ENCODE measurements around the gene OTUD1.

DNA sequence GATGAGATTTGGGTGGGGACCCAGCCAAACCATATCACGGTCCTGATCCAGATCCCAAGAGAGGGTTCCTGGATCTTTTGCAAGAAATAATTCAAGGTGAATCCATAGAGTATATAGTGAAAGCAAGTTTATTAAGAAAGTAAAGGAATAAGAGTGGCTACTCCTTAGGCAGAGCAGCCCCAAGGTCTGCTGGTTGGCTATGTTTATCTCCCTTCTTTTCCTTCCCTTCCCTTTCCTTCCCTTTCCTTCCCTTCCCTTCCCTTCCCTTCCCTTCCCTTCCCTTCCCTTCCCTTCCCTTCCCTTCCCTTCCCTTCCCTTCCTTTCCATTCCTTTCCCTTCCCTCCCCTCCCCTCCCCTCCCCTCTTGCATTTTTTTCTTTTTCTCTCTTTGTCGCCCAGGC is 35.2 kb downstream of the OTUD1 start:
- TF ChIP-seq, protein P1, sequence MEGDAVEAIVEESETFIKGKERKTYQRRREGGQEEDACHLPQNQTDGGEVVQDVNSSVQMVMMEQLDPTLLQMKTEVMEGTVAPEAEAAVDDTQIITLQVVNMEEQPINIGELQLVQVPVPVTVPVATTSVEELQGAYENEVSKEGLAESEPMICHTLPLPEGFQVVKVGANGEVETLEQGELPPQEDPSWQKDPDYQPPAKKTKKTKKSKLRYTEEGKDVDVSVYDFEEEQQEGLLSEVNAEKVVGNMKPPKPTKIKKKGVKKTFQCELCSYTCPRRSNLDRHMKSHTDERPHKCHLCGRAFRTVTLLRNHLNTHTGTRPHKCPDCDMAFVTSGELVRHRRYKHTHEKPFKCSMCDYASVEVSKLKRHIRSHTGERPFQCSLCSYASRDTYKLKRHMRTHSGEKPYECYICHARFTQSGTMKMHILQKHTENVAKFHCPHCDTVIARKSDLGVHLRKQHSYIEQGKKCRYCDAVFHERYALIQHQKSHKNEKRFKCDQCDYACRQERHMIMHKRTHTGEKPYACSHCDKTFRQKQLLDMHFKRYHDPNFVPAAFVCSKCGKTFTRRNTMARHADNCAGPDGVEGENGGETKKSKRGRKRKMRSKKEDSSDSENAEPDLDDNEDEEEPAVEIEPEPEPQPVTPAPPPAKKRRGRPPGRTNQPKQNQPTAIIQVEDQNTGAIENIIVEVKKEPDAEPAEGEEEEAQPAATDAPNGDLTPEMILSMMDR (IDR thresholded peaks at IDR 0.05), result no peak
- TF ChIP-seq POLR2A (IDR thresholded peaks at IDR 0.05; ENCODE audit: low read depth) (no peak), POLR2AphosphoS5 (IDR thresholded peaks at IDR 0.05) (no peak)
